Mesothelial cell of epicardium (in vitro differentiated cells): ENCODE data around the gene SETD1B. TPM values are rescaled to one million over a fixed set of nuclear protein-coding genes. Genes with fewer than 3 reads are reported as not detected.

Experiments
- DNase-seq, 2 experiments: peaks; one replicate each; pipeline ENCODE4 v3.0.0; 2021; ENCODE audit warnings: low spot score in 2 of 2; ENCODE audit not compliant: unreplicated experiment in 2 of 2
- H3K27ac Mint-ChIP-seq: 2 replicates; pipeline ENCODE4 v1.8.0; 2021; ENCODE audit warnings: mixed read lengths
- H3K27me3 Mint-ChIP-seq: 2 replicates; pipeline ENCODE4 v1.8.0; 2021; ENCODE audit warnings: low read depth, mixed read lengths
- H3K36me3 Mint-ChIP-seq: 2 replicates; pipeline ENCODE4 v1.8.0; 2021; ENCODE audit warnings: mixed read lengths
- H3K4me1 Mint-ChIP-seq: 2 replicates; pipeline ENCODE4 v1.8.0; 2021; ENCODE audit warnings: mixed read lengths
- H3K4me3 Mint-ChIP-seq: 2 replicates; pipeline ENCODE4 v1.8.0; 2021; ENCODE audit warnings: mild to moderate bottlenecking, moderate library complexity, mixed read lengths
- H3K9me3 Mint-ChIP-seq: 2 replicates; pipeline ENCODE4 v1.8.0; 2021; ENCODE audit warnings: mixed read lengths
- CTCF ChIP-seq: fragments of 200-600 bp; sonication (generic); IDR thresholded peaks from one replicate; pipeline ENCODE4 v1.5.0; 2021; ENCODE audit warnings: antibody characterized with exemption; ENCODE audit not compliant: unreplicated experiment
- total RNA-seq: library from RNA; stranded (reverse); gene quantifications from 3 replicates; pipeline ENCODE4 v1.2.1, GENCODE V29; 2021

Gene SETD1B
- total RNA-seq, 1 donor from 2014 or later: 27.2 TPM

GRCh38 chr12:121792607-121793439, 11.0 kb upstream of the SETD1B start:
- peak overlapping the region; percentile 89 for H3K27ac Mint-ChIP-seq
- H3K4me1 Mint-ChIP-seq: peaks cover 38% of the 10 kb centered on the region
- DNase-seq: no peak

GRCh38 chr12:121793440-121793837, 10.4 kb upstream of the SETD1B start, which contains the start of gene RHOF:
TSS of gene RHOF (minus strand) at chr12:121793688. CDS start at chr12:121793633, 55 bp downstream.
- Mint-ChIP-seq H3K36me3 (peaks cover 5% of the 10 kb centered on the region), H3K27me3 (no peaks in the 10 kb centered on the region), H3K9me3 (no peaks in the 10 kb centered on the region), H3K27ac (peak within 1 kb of the TSS; percentile 98), H3K4me1 (peaks cover 44% of the 10 kb centered on the region), H3K4me3 (peak within 1 kb of the TSS; percentile 71)
- no peak for DNase-seq
- TF ChIP-seq CTCF: no peak

More at GRCh38 chr12:121792607-121793439, 11.0 kb upstream of the SETD1B start:
- H3K4me3 Mint-ChIP-seq: peak overlapping the region; percentile 69
- peaks cover 5% of the 10 kb centered on the region for H3K36me3 Mint-ChIP-seq
- H3K9me3 Mint-ChIP-seq: no peaks in the 10 kb centered on the region
- no peak for TF ChIP-seq CTCF
- H3K27me3 Mint-ChIP-seq: no peaks in the 10 kb centered on the region

GRCh38 chr12:121793838-121794533, 9.8 kb upstream of the SETD1B start:
- no peaks in the 10 kb centered on the region for H3K9me3 Mint-ChIP-seq
- no peaks in the 10 kb centered on the region for H3K27me3 Mint-ChIP-seq
- peak; percentile 91 for TF ChIP-seq CTCF
- peak; percentile 82 to 93 for DNase-seq
- H3K27ac Mint-ChIP-seq: peak overlapping the region; percentile 98
- peak overlapping the region; percentile 71 for H3K4me3 Mint-ChIP-seq
- H3K36me3 Mint-ChIP-seq: peaks cover 7% of the 10 kb centered on the region
- H3K4me1 Mint-ChIP-seq: peaks cover 49% of the 10 kb centered on the region

GRCh38 chr12:121794534-121795033, 9.2 kb upstream of the SETD1B start:
- Mint-ChIP-seq H3K9me3 (no peaks in the 10 kb centered on the region), H3K27ac (peak overlapping the region; percentile 98), H3K4me1 (peaks cover 54% of the 10 kb centered on the region), H3K4me3 (peak overlapping the region; percentile 71), H3K27me3 (no peaks in the 10 kb centered on the region), H3K36me3 (peaks cover 7% of the 10 kb centered on the region)
- DNase-seq: no peak
- no peak for TF ChIP-seq CTCF

- peaks cover 7% of the 10 kb centered on the region for H3K36me3 Mint-ChIP-seq
- H3K4me1 Mint-ChIP-seq: peaks cover 50% of the 10 kb centered on the region
- DNase-seq: peak in 1 of 2 experiments; percentile 89
- TF ChIP-seq CTCF: peak; percentile 88
- H3K9me3 Mint-ChIP-seq: no peaks in the 10 kb centered on the region
- H3K27ac Mint-ChIP-seq: peak overlapping the region; percentile 98
- H3K27me3 Mint-ChIP-seq: no peaks in the 10 kb centered on the region
- peak overlapping the region; percentile 71 for H3K4me3 Mint-ChIP-seq
Observed at GRCh38 chr12:121795034-121795968, 8.5 kb upstream of the SETD1B start.
